Thyroid gland (tissue), 4 donors: Measurements from ENCODE around the gene ABAT. TPM values are rescaled to one million over a fixed set of nuclear protein-coding genes. Genes with fewer than 3 reads are reported as not detected.
A peak's percentile ranks its signal among the peaks of the same experiment; 100 is the strongest.

ENCODE experiments used
- DNase-seq, 2 donors: peaks; one replicate each; pipeline ENCODE4 v3.0.0-alpha.2; 2019
- H3K27ac ChIP-seq, 3 donors: fragments of 200-600 bp; sonication (generic); 1 replicate in 2 of 3; 2 replicates in 1 of 3; pipeline ENCODE4 v1.5.1; 2016 to 2019; ENCODE audit warnings: mild to moderate bottlenecking in 1 of 3, moderate library complexity in 1 of 3
- H3K27me3 ChIP-seq: fragments of 200-600 bp; sonication (generic); one replicate; pipeline ENCODE4 v1.5.1; 2019
- H3K36me3 ChIP-seq, 2 donors: fragments of 200-600 bp; sonication (generic); one replicate each; pipeline ENCODE4 v1.5.1; 2016 to 2019
- H3K4me1 ChIP-seq, 2 donors: fragments of 200-600 bp; sonication (generic); one replicate each; pipeline ENCODE4 v1.5.1; 2017 to 2019
- H3K4me3 ChIP-seq, 3 donors: fragments of 200-600 bp; sonication (generic); replicated peaks in 1 of 3; 1 replicate in 2 of 3; 2 replicates in 1 of 3; pipeline ENCODE4 v1.5.1; 2016; ENCODE audit warnings: mild to moderate bottlenecking in 1 of 3
- H3K9me3 ChIP-seq: fragments of 200-600 bp; sonication (generic); one replicate; pipeline ENCODE4 v1.5.1; 2017
- CTCF ChIP-seq, 6 experiments: fragments of 200-600 bp in 3 of 6; fragments of 450-650 bp in 3 of 6; sonication (generic) in 3 of 6; IDR thresholded peaks; one replicate each; pipeline ENCODE4 v1.5.1; 2016 to 2019; ENCODE audit warnings: antibody characterized with exemption in 6 of 6, mild to moderate bottlenecking in 2 of 6, inconsistent platforms in 1 of 6, moderate library complexity in 1 of 6
- POLR2A ChIP-seq, 2 donors: fragments of 450-650 bp; IDR thresholded peaks; one replicate each; pipeline ENCODE4 v1.6.1; 2017; ENCODE audit warnings: antibody characterized with exemption in 2 of 2, mild to moderate bottlenecking in 2 of 2, moderate library complexity in 1 of 2
- WGBS, 2 donors: methylation state at CpG; one replicate each; pipeline ENCODE4 v1.1.5; 2017; 5-methylcytosine and 5-hydroxymethylcytosine counted together
- intact Hi-C: fragments of 100-400 bp; cut with DNase I; formaldehyde crosslinking; loops from one replicate; pipeline ENCODE4 v1.15.1; 2023
- total RNA-seq, 4 donors: library from RNA; depleted of rRNA; stranded (reverse); fragments of >200 nt; gene quantifications; one replicate each; pipeline ENCODE4 v1.2.3, GENCODE V29; 2016

The ABAT gene
- total RNA-seq, 4 donors from 2014 or later = 10.9 to 53.7 (median 35.9) TPM

- Histone ChIP-seq H3K4me1 (peaks cover 22 to 39% of the 10 kb centered on the region in 2 donors), H3K27ac (no peak overlapping the region), H3K36me3 (no peaks in the 10 kb centered on the region), H3K4me3 (no peak overlapping the region), H3K27me3 (no peaks in the 10 kb centered on the region), H3K9me3 (no peaks in the 10 kb centered on the region)
- DNase-seq = no peak
- 93 to 100% methylated on average over 3 of the region's 3 CpGs for WGBS, 2 donors
- intact Hi-C loops = loop anchor here (5.0 kb wide), 1 partner anchor 125 kb away; no protein-coding TSS in a partner anchor
- TF ChIP-seq POLR2A (IDR thresholded peaks at IDR 0.05) (no peak), CTCF (IDR thresholded peaks at IDR 0.05) (no peak)
Measured at GRCh38 chr16:8667492-8667891, 6.9 kb upstream of the ABAT start.

GRCh38 chr16:8668113-8668512 lies 6.3 kb upstream of the ABAT start:
- TF ChIP-seq CTCF (IDR thresholded peaks at IDR 0.05) (no peak), POLR2A (IDR thresholded peaks at IDR 0.05) (no peak)
- H3K4me3 ChIP-seq = no peak overlapping the region
- 86 to 98% methylated on average over 5 of the region's 5 CpGs for WGBS, 2 donors
- DNase-seq = no peak
- no peak overlapping the region for H3K27ac ChIP-seq
- intact Hi-C loops = loop anchor here (5.0 kb wide), 1 partner anchor 124 kb away; no protein-coding TSS in a partner anchor
- H3K27me3 ChIP-seq = no peaks in the 10 kb centered on the region
- no peaks in the 10 kb centered on the region for H3K9me3 ChIP-seq
- H3K36me3 ChIP-seq = no peaks in the 10 kb centered on the region
- H3K4me1 ChIP-seq = peaks cover 22 to 39% of the 10 kb centered on the region in 2 donors

GRCh38 chr16:8669481-8669880 lies 4.9 kb upstream of the ABAT start:
- no peaks in the 10 kb centered on the region for H3K36me3 ChIP-seq
- 43 to 44% methylated on average over 1 of the region's 1 CpG for WGBS, 2 donors
- intact Hi-C loops = loop anchor here (5.0 kb wide), 1 partner anchor 123 kb away; no protein-coding TSS in a partner anchor

GRCh38 chr16:8670014-8670560 lies 4.3 kb upstream of the ABAT start:
- WGBS, 2 donors = 18 to 30% methylated on average over 1 of the region's 1 CpG
- Histone ChIP-seq H3K4me1 (peaks cover 26 to 29% of the 10 kb centered on the region in 2 donors), H3K36me3 (no peaks in the 10 kb centered on the region), H3K27me3 (no peaks in the 10 kb centered on the region), H3K9me3 (no peaks in the 10 kb centered on the region), H3K27ac (peak overlapping the region; percentile 22 to 62 (median 27)), H3K4me3 (no peak overlapping the region)
- no peak for TF ChIP-seq POLR2A (IDR thresholded peaks at IDR 0.05)
- no peak for TF ChIP-seq CTCF (IDR thresholded peaks at IDR 0.05)
- intact Hi-C loops = no loop called here
- DNase-seq = peak; percentile 64 to 73

More at GRCh38 chr16:8669481-8669880, 4.9 kb upstream of the ABAT start:
- Histone ChIP-seq H3K27ac (peak overlapping the region in 2 of 3 donors; percentile 22 to 27), H3K4me1 (peaks cover 22 to 30% of the 10 kb centered on the region in 2 donors), H3K4me3 (no peak overlapping the region), H3K9me3 (no peaks in the 10 kb centered on the region), H3K27me3 (no peaks in the 10 kb centered on the region)
- TF ChIP-seq CTCF (IDR thresholded peaks at IDR 0.05) (no peak), POLR2A (IDR thresholded peaks at IDR 0.05) (no peak)
- DNase-seq = peak; percentile 76 to 77

- H3K4me1 ChIP-seq = peaks cover 29 to 33% of the 10 kb centered on the region in 2 donors
- TF ChIP-seq CTCF (IDR thresholded peaks at IDR 0.05) = no peak
- WGBS, 2 donors = 23 to 35% methylated on average over 12 to 20 of the region's 24 CpGs
- H3K4me3 ChIP-seq = peak overlapping the region in 2 of 3 donors; percentile 37 to 45
- intact Hi-C loops = no loop called here
- H3K27me3 ChIP-seq = no peaks in the 10 kb centered on the region
- H3K27ac ChIP-seq = no peak overlapping the region
- DNase-seq = no peak
- H3K9me3 ChIP-seq = no peaks in the 10 kb centered on the region
- H3K36me3 ChIP-seq = no peaks in the 10 kb centered on the region
Measured at GRCh38 chr16:8673611-8674412, 605 bp upstream of the ABAT start.
